Neural cell (in vitro differentiated cells): Measurements from ENCODE around the gene LRRC8B.

Source experiments
- CTCF ChIP-seq: fragments of 450-650 bp; IDR thresholded peaks from 2 replicates; pipeline ENCODE4 v1.5.1; 2014; ENCODE audit warnings: antibody characterized with exemption, mild to moderate bottlenecking, moderate library complexity; ENCODE audit not compliant: poor library complexity, severe bottlenecking
- EP300 ChIP-seq: fragments of 450-650 bp; conservative IDR thresholded peaks from 2 replicates; pipeline ENCODE4 v1.6.1; 2014; ENCODE audit warnings: antibody characterized with exemption, mild to moderate bottlenecking, moderate library complexity; ENCODE audit not compliant: poor library complexity, severe bottlenecking
- EZH2 ChIP-seq: fragments of 200-600, 300-800 bp; shearing (Covaris generic), sonication (generic); IDR thresholded peaks from 2 replicates; pipeline ENCODE4 v1.6.1; 2014; ENCODE audit warnings: antibody characterized with exemption, low read length, borderline replicate concordance, mild to moderate bottlenecking; ENCODE audit not compliant: insufficient read depth, poor library complexity, severe bottlenecking
- MXI1 ChIP-seq: fragments of 450-650 bp; conservative IDR thresholded peaks from 2 replicates; pipeline ENCODE4 v1.6.1; 2014; ENCODE audit warnings: antibody characterized with exemption, mild to moderate bottlenecking; ENCODE audit not compliant: poor library complexity, severe bottlenecking
- POLR2AphosphoS5 ChIP-seq: IDR thresholded peaks from 2 replicates; pipeline ENCODE4 v1.6.1; 2012
- RAD21 ChIP-seq: fragments of 450-650 bp; conservative IDR thresholded peaks from 2 replicates; pipeline ENCODE4 v1.6.1; 2014; ENCODE audit warnings: antibody characterized with exemption, mild to moderate bottlenecking, moderate library complexity

- no peak for TF ChIP-seq CTCF
- no peak for TF ChIP-seq POLR2AphosphoS5
- no peak for TF ChIP-seq EZH2
- TF ChIP-seq MXI1 = no peak
- TF ChIP-seq RAD21 = no peak
- no peak for TF ChIP-seq EP300
Measured at GRCh38 chr1:89576013-89576412, 51.4 kb downstream of the LRRC8B start.
